ENCODE data around the gene ABCB4. TPM values are rescaled to one million over a fixed set of nuclear protein-coding genes. Genes with fewer than 3 reads are reported as not detected.

ABCB4 gene
- total RNA-seq, 1 experiment from 2014 or later, result 0.20 TPM

- no peak overlapping the region for H3K27ac ChIP-seq (ENCODE audit: insufficient read length, low read depth, low read length)
- H3K18ac ChIP-seq (ENCODE audit: insufficient read length, low read depth, low read length), result no peak overlapping the region
- H3K14ac ChIP-seq (ENCODE audit: insufficient read depth, low read length), result no peak overlapping the region
- H3K4me3 Mint-ChIP-seq, result no peak overlapping the region
- H3K23me2 ChIP-seq (ENCODE audit: insufficient read length, low read depth, low read length, poor library complexity, severe bottlenecking), result no peaks in the 10 kb centered on the region
- no peaks in the 10 kb centered on the region for H4K20me1 ChIP-seq (ENCODE audit: control insufficient read depth, insufficient read depth, insufficient read length)
- H3K4me1 Mint-ChIP-seq, result no peaks in the 10 kb centered on the region
- H4K8ac ChIP-seq (replicated peaks; ENCODE audit: insufficient read length, low read depth, low read length), result no peak overlapping the region
- no peak overlapping the region for H3K4me2 ChIP-seq (ENCODE audit: insufficient read depth, insufficient read length, low read length)
- no peak for DNase-seq
- no peak overlapping the region for H2BK20ac ChIP-seq (ENCODE audit: low read depth, low read length, poor library complexity, severe bottlenecking)
- H3K9me3 Mint-ChIP-seq, result peaks cover 0 to 4% of the 10 kb centered on the region in 2 experiments; a peak in 3 of 5 replicates
- H3K9ac ChIP-seq (ENCODE audit: extremely low read depth, insufficient read length, low read length), result no peak overlapping the region
- peaks cover 9 to 21% (median 16%) of the 10 kb centered on the region in 3 experiments for H3K36me3 Mint-ChIP-seq (ENCODE audit: insufficient read depth in 1 of 3, low read depth in 3 of 3)
- H2BK5ac ChIP-seq (ENCODE audit: insufficient read length, low read length), result no peak overlapping the region
- no peak overlapping the region for H2AK5ac ChIP-seq (ENCODE audit: insufficient read length, low read length)
- H4K5ac ChIP-seq (ENCODE audit: insufficient read length, low read depth, low read length), result no peak overlapping the region
- H3K4ac ChIP-seq (ENCODE audit: low read depth, low read length), result no peak overlapping the region
- WGBS (ENCODE audit: extremely low coverage, insufficient read length, low lambda C conversion rate), result no CpG with 5 or more reads among the region's 8 CpGs
- H3K79me2 ChIP-seq (ENCODE audit: insufficient read depth, low read length), result no peaks in the 10 kb centered on the region
- H3K79me1 ChIP-seq (ENCODE audit: insufficient read depth, low read depth, low read length, poor library complexity, severe bottlenecking), result no peaks in the 10 kb centered on the region
- no peaks in the 10 kb centered on the region for H3K4me1 ChIP-seq (ENCODE audit: insufficient read depth, low read length)
- no peaks in the 10 kb centered on the region for H3K27me3 ChIP-seq (ENCODE audit: insufficient read depth, low read length)
- H3K23ac ChIP-seq (ENCODE audit: insufficient read length, low read depth, low read length), result no peak overlapping the region
- no peak overlapping the region for H2BK15ac ChIP-seq (ENCODE audit: low read depth, low read length)
- H2BK12ac ChIP-seq (ENCODE audit: insufficient read length, low read depth, low read length), result no peak overlapping the region
- H3K56ac ChIP-seq (ENCODE audit: insufficient read length, low read depth, low read length), result no peak overlapping the region
- no peak overlapping the region for H2AFZ ChIP-seq (ENCODE audit: low read length)
- H3K9me3 ChIP-seq (ENCODE audit: control insufficient read depth, low read depth, low read length), result no peaks in the 10 kb centered on the region
- no peak overlapping the region for H2BK120ac ChIP-seq (ENCODE audit: low read depth, low read length, poor library complexity, severe bottlenecking)
- no peak overlapping the region for H3T11ph ChIP-seq (ENCODE audit: low read length)
- no peak for TF ChIP-seq CTCF (conservative IDR thresholded peaks at IDR 0.05)
- no peaks in the 10 kb centered on the region for H3K27me3 Mint-ChIP-seq (ENCODE audit: low read depth)
- H4K91ac ChIP-seq (ENCODE audit: insufficient read length, low read depth, low read length), result no peak overlapping the region
- H3K27ac Mint-ChIP-seq, result no peak overlapping the region
Observed at GRCh38 chr7:87391020-87391701, 84.3 kb downstream of the ABCB4 start.
